Measurements from ENCODE around the gene CA11.
A peak's percentile ranks its signal among the peaks of the same experiment; 100 is the strongest.

The CA11 gene

GRCh38 chr19:48628486-48629296 is 17.3 kb downstream of the CA11 start:
- DNase-seq (ENCODE audit: low read depth), result no peak

GRCh38 chr19:48627865-48628314 is 18.1 kb downstream of the CA11 start:
- no peak for DNase-seq (ENCODE audit: low read depth)

- no peak for DNase-seq (ENCODE audit: low read depth)
Observed at GRCh38 chr19:48627201-48627864, 18.7 kb downstream of the CA11 start.

GRCh38 chr19:48625891-48626327 is 20.1 kb downstream of the CA11 start:
- DNase-seq (ENCODE audit: low read depth), result no peak

GRCh38 chr19:48624791-48625723 is 20.9 kb downstream of the CA11 start:
- DNase-seq (ENCODE audit: low read depth), result no peak

GRCh38 chr19:48624067-48624594 is 21.9 kb downstream of the CA11 start:
- DNase-seq (ENCODE audit: low read depth), result peak; percentile 96

- DNase-seq (ENCODE audit: low read depth), result no peak
Observed at GRCh38 chr19:48623556-48624066, 22.4 kb downstream of the CA11 start.

GRCh38 chr19:48619692-48620585 is 26.0 kb downstream of the CA11 start:
- no peak for DNase-seq (ENCODE audit: low read depth)

- peak; percentile 100 for DNase-seq (ENCODE audit: low read depth)
Observed at GRCh38 chr19:48618916-48619691, 26.9 kb downstream of the CA11 start, which contains the start of the genes RPL18 and SPHK2. Gene RPL18, minus strand, starts transcription at chr19:48619178. Its CDS starts 35 bp downstream, at chr19:48619143. Gene SPHK2, plus strand, starts transcription at chr19:48619506. Its CDS starts 1,009 bp downstream, at chr19:48620515.

GRCh38 chr19:48618278-48618915 is 27.6 kb downstream of the CA11 start:
- DNase-seq (ENCODE audit: low read depth), result no peak

- no peak for DNase-seq (ENCODE audit: low read depth)
Observed at GRCh38 chr19:48617146-48617937, 28.6 kb downstream of the CA11 start.

- no peak for DNase-seq (ENCODE audit: low read depth)
Observed at GRCh38 chr19:48616491-48617056, 29.4 kb downstream of the CA11 start.

GRCh38 chr19:48616041-48616436 is 29.9 kb downstream of the CA11 start:
- DNase-seq (ENCODE audit: low read depth), result no peak

GRCh38 chr19:48615231-48616040 is 30.6 kb downstream of the CA11 start:
- no peak for DNase-seq (ENCODE audit: low read depth)

GRCh38 chr19:48614436-48615230 is 31.4 kb downstream of the CA11 start, which contains the start of gene FAM83E:
Gene FAM83E, minus strand, starts transcription at chr19:48615076. Its CDS starts 1,704 bp downstream, at chr19:48613372.
- no peak for DNase-seq (ENCODE audit: low read depth)

GRCh38 chr19:48613852-48614435 is 32.0 kb downstream of the CA11 start:
- no peak for DNase-seq (ENCODE audit: low read depth)

All from CMK (cell line).